Stimulated activated CD8-positive, alpha-beta memory T cell treated with anti-CD3 and anti-CD28 coated beads, Interleukin-4, amount 100 ng/mL, for 4 hours (primary cell): ENCODE measurements around the gene DENND1A.

Experiments
- DNase-seq, 2 donors: peaks; one replicate each; pipeline ENCODE4 v3.0.0-alpha.2; 2020; ENCODE audit warnings: low read depth in 2 of 2, low spot score in 1 of 2

The DENND1A gene

GRCh38 chr9:123550012-123550411 lies 379.9 kb downstream of the DENND1A start:
- no peak for DNase-seq

DNA sequence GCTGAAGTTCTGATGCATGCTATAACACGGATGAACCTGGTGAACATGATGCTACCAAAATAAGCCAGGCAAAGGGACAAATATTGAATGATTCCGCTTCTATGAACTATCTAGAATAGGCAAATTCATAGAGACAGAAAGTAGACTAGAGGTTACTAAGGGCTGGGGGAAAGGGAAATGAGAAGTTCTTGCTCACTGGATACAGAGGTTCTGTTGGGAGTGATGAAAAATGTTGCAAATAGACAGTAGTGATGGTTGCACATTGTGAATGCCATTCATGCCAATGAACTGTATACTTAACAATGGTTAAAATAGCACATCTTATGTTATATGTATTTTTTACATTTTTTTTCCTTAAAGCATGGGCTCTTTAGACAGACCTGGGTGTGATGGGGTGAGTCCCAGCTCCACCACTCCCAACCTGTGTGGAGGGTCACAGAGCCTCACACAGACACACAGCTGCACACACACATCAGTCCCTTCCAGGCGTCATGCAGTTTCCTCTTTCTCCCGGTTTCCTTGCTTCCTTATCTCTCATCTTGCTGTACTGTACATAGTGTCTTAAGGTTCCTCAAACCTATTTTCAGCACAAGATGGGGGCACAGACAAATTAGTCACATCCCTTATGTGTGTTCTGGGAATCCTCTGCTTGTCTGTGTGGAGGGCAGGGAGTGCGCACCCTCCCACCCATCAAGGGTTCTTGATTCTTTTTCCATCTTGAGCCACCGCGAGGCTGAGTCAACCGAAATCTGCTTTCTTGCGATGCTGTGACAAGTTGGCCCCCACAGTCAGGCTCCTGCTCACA lies 381.0 kb downstream of the DENND1A start:
- peak in 1 of 2 donors; percentile 1 for DNase-seq

GRCh38 chr9:123544007-123544827 lies 385.7 kb downstream of the DENND1A start:
- DNase-seq, result no peak

DNA sequence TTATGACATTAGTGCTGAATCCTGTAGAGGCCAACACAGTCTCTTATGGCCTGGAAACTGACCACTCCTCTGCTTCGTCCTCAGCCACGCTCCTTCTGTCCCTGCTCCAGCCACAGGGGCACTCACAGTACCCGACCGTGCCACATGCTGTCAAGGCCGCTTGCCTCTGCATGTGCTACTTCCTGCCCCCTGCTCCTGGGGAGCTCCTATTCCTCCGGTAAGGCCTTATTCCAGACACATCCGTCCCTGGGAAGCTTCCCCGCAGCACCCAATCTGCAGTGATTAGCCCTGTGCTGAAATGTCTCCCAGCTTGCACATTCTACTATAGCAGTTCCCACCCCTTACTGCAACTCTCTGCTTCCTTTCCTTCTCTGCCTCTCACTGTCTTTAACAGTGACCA lies 386.4 kb downstream of the DENND1A start:
- DNase-seq, result no peak

DNA sequence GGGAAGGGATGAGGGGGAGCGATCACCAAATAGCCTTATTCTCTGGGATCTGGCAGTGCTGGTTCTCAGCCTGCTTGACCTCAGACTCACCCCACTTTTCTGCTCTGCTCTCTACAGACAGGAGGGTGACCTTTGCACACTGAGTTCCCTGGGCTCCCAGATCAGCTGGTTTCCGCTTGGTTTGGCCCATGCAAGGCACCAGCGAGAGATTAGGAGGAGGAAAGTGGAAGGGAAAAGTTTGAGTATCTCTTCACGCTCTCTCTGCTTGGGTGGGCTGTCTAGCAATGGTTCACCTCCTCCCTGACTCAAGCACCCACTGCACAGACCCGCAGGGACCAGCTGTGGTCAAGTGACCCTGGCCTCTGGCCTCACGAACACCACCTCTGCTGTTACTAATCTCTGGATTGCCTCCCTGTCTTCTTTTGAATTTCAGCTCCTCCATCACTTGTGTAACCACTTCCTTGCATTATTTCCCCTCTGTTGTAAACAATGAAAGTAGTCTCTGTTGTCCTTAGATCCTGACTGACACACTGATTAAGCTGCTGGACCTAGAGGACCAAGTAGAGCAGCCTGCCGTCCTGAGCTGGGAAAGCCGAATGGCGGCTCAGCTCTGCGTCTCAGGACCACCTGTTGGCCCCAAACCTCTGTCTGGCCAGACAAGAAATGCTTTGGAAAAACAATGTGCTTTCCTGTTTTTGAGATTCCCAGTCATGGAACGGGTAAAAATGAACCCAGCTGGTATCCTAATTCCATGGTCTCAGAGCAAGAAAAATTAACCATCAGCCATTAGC lies 387.3 kb downstream of the DENND1A start:
- no peak for DNase-seq

DNA sequence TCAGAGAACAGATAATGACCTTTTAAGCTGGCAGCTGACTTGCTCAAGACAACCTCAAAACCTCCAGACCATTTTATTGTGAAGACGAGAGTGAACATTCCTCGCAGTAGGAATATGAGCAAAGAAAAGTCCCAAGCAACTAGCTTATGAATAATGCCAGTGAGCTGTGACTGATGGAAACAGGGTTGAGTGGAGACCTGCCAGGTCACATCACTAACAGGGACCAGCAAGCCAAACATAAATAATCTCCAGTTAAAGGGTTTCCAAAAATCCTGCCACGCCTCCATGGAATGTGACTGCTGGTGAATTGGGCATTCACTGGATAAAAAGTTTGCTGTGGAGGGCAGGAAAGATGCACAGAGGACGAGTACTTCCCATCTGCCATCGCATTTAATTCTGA lies 388.5 kb downstream of the DENND1A start:
- no peak for DNase-seq

DNA sequence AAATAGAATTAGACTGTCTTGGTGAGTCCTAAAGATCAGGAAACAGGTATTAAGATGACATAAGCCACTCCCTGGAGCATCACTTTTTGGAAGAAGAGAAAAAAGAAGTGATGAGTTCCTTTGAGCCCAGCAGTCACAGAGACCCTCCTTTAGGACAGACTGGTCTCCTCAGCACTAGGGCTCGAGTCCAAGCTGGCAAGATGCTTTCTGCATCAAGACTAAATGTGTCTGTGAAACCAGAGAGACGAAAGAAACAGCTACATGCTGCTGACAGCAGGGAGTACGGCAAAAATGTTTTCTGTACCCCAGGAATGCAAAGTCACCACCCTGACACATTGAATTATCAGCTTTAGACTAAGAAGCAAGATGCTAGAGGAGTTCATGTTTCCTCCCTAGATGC lies 389.5 kb downstream of the DENND1A start:
- DNase-seq, result no peak

GRCh38 chr9:123537809-123538208 lies 392.1 kb downstream of the DENND1A start:
- DNase-seq, result no peak

DNA sequence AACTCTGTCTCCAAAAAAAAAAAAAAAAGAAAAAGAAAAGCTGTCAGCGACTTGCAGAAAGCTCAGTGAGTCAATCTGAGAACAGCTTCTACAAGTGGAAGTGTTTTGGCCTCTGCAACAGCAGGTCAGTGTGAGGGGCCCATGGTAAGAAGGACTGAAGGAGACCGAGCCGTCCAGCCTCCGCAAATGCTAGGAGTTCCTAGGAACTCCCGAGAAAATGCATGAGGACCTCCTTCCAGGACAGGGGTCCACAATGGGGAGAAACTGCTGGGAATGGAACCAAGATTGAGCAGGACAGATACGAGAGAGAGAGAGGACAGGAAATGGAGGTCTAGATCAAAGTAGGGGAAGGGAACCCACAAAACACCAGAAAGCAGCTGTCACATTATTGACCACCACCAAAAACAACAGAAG lies 393.5 kb downstream of the DENND1A start:
- no peak for DNase-seq

DNA sequence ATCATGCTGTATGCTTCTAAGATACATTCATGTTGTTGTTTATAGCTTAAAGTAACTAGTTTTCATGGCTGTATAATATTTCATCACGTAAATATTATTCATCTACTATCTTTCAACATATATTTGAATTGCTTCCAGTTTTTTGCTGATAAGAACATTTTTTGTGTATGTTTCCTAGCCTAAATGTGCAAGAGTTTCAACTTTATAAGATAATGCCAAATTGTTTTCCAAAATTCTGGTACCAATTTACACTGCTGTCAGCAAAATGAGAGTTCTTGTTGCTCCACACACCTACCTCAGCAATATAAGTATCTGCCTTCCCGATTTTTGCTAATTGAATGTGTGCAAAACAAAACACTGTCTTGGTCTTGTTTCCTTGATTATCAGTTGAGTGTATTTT lies 395.6 kb downstream of the DENND1A start:
- DNase-seq, result no peak

GRCh38 chr9:123530244-123530643 lies 399.7 kb downstream of the DENND1A start:
- no peak for DNase-seq

DNA sequence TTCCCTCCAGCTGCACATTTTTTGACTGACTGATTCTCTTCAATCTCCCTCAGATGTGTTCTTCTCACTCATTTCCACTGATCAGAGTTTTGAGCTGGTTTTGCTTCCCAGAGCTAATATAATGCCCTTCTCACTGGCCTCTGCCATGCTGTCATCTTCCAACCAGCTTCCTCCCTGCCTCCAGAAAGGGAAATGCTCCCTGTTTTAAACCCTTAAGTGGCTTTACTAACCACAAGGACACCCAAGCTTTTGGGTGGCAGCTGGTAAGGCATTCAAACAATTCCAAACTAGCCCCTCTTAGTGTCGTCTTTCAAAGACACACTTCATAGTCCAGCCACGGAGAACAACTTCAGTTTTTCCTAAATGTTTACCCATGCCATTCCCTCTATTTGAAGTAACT lies 401.4 kb downstream of the DENND1A start:
- DNase-seq, result no peak

- no peak for DNase-seq
Measured at GRCh38 chr9:123527981-123528380, 401.9 kb downstream of the DENND1A start.

DNA sequence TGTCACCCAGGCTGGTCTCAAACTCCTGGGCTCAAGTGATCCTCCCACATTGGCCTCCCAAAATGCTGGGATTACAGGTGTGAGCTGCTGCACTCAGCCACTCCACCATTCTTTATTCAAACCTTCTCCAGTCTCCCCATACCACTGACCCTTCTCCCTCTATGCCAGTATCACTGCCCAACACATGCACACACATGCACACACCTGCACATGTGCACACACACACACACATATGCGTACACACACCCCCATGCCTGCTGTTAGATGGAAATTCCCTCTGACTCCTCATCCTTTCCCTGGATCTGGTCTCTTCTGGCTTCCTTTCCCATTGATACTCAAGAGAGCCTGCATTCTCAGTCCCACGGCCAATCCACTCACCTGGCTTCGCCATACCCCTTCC lies 404.0 kb downstream of the DENND1A start:
- DNase-seq, result no peak

DNA sequence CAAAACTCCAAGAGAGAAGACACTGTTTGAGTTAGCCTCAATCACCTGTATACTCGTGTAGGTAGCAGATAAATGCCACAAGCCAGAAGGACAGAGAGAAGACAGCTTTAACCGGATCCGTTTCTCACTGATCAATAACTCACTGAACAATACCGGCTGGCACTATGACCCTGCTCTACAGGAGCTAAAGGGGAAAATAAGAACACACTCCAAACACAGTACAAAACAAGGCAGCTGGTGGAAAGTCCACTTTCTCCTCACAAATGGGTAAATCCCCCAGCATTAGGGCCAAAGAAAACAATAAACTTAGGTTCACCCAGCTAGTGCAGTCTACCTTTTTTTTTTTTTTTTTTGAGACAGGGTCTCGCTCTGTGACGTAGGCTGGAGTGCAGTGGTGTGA lies 404.5 kb downstream of the DENND1A start:
- no peak for DNase-seq

DNA sequence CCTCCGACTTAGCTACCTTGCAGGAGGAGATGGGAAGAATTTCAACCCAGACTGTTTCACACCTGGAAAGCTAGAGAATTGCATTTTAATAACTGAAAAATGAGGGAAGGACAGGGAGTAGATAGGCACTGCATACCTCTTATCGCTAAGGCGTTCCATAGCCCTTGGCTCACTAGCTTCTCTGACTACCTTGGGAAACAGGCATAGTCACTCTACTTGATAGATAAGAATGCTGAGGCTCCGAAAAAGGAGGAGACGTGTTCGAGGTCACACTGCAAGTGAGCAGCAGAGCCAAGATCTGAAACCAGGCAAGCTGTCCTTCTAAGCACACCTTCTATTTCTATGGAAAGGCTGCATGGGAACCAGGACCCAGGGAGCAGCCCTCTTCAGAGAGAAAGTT lies 405.1 kb downstream of the DENND1A start:
- DNase-seq, result no peak

GRCh38 chr9:123523845-123524244 lies 406.1 kb downstream of the DENND1A start:
- no peak for DNase-seq

DNA sequence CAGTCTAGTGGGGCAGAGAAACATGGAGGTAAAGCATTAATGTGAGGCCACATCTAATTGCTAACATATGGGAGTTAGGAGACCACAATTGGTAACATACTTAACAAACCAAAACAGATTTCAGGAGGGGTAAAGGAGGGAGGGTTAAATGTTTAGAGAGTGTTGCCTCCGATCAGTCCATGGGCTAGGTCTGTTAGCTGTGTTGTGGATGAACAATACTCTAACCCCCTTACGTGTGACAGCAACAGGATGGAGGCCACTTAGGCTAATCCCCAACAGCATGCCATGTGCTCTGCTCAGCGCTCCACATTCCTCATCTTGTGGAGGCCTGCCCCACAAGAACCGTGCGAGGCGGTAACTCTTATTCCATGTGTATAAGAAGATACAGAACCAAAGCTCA lies 406.9 kb downstream of the DENND1A start:
- DNase-seq, result no peak

DNA sequence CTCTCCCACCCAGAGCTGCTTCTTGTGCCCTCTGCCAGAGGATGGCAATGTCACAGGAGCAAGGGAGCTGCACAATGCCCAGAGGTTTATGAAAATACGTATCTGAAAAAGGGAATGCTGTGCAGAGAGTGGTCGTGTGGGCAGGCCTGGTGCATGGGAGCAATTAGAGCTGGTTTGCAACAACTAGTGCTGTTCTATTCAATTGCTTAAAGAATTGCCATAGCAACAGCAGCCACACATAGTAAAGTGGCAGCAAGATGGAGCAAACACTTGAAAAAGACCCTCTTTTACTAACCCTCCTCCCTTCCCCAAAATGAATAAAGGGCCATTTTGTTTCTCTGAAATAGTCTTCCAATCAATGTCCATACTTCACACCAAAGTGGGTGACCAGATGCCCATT lies 407.7 kb downstream of the DENND1A start:
- DNase-seq, result no peak

DNA sequence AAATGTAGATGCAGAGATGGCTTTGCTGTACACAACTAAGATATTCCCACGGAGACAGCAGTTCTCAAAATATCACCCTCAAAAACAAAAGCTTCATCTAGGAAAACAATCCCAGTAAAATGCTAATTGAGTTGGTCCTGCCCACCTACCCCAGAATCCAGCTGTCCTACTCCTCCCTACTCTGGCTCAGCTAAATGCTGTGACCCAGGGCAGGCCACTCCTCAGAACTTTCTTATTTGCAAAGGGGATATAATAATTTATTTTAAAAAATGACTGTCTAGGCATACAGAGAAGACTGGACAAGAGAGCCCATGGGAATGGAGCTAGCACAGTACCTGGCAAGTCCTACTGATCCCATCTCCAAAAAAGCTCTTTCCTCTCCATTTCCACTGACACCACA lies 411.6 kb downstream of the DENND1A start:
- DNase-seq, result no peak

- DNase-seq, result no peak
Measured at GRCh38 chr9:123517512-123517911, 412.4 kb downstream of the DENND1A start.

DNA sequence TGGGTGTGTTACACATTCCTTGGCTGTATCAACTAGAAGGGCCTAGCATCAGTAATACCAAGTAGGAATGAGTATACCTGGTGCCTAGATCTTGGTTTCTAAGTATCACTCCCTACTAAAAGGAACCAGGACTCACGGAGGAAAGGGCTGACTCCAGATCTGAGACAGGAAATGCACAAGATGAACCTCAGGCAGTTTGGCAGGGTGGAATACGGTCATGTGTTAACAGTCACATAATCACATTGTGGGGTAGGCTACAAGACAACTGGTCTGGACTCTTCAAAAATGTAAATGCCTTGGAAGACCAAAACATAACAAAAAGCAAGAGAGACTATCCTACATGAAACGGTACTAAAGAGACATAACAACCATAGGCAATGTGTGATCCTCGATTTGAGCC lies 415.2 kb downstream of the DENND1A start:
- no peak for DNase-seq
